Skin of body (tissue), 2 donors: ENCODE results near the gene BCL7A. TPM values are rescaled to one million over a fixed set of nuclear protein-coding genes. Genes with fewer than 3 reads are reported as not detected.
"Not testable (repeated sequence)": the region's sequence is repeated elsewhere in the genome, so short reads cannot be mapped to it uniquely, and the experiment has no call there.

Experiments used
- DNase-seq: peaks from one replicate; lab custom pipeline; 2025; lab: John Stamatoyannopoulos, UW
- total RNA-seq: library from RNA; depleted of rRNA; stranded (reverse); fragments of >200 nt; gene quantifications from one replicate; pipeline ENCODE4 v1.2.3, GENCODE V29; 2014

The BCL7A gene
- total RNA-seq, 1 donor from 2014 or later: 12.9 TPM

GRCh38 chr12:122093098-122093883, 71.6 kb downstream of the BCL7A start:
- DNase-seq: no peak

DNA sequence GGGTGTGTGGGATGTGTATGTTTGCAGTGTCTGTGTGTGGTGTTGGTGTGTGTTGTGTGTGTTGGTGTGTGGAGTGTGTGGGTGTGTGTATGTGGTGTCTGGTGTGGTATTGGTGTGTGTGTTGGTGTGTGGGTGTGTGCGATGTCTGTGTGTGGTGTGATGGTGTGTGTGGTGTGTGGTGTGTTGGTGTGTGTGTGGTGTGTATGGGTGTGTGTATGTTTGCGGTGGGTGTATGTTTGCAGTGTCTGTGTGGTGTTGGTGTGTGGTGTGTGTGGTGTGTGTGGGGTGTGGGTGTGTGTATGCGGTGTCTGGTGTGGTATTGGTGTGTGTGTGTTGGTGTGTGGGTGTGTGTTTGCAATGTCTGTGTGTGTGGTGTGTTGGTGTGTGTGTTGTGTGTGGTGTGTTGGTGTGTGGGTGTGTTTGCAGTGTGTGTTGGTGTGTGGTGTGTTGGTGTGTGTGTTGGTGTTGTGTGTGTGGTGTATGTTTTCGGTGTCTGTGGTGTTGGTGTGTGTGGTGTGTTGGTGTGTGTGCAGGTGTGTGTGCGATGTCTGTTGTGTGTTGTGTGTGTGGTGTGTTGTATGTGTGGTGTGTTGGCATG, 72.6 kb downstream of the BCL7A start:
- no peak for DNase-seq

GRCh38 chr12:122094735-122095631, 73.3 kb downstream of the BCL7A start:
- no peak for DNase-seq

- no peak for DNase-seq
These were observed 74.3 kb downstream of the BCL7A start for GRCh38 chr12:122096014-122096413.

- peak; percentile 37 for DNase-seq
These were observed 75.0 kb downstream of the BCL7A start for GRCh38 chr12:122096591-122097149.

GRCh38 chr12:122097584-122097926, 75.9 kb downstream of the BCL7A start:
- DNase-seq: no peak

- peak; percentile 11 for DNase-seq
These were observed 76.5 kb downstream of the BCL7A start for GRCh38 chr12:122097927-122098756.

DNA sequence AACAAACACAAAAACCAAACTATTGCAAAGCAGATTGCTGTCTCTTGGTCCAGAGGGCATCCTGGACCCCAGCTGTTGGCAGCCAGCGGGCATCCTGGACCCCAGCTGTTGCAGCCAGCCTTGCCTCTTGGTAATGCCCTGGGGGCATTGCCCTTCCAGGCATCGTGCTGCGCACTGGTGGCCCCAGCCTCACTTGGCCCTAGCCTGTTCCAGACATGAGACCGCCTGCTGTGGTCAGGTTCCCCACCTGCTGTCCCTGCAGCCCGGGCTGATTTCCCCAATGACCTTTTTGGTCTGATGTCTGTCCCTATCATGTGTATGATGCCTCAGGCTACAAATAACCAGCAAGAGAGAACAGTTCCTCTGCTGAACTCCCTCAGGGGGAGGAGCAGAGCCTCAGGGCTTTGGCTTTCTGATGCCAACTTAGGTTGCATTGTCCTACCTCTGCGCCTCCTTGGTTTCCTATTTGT, 77.6 kb downstream of the BCL7A start:
- DNase-seq: no peak

- no peak for DNase-seq
These were observed 78.2 kb downstream of the BCL7A start for GRCh38 chr12:122099856-122100255.

GRCh38 chr12:122100568-122100967, 78.9 kb downstream of the BCL7A start:
- no peak for DNase-seq

GRCh38 chr12:122102331-122102730, 80.6 kb downstream of the BCL7A start:
- peak; percentile 37 for DNase-seq

GRCh38 chr12:122104844-122105243, 83.2 kb downstream of the BCL7A start:
- DNase-seq: no peak

GRCh38 chr12:122105496-122105895, 83.8 kb downstream of the BCL7A start:
- not testable (repeated sequence) for DNase-seq

DNA sequence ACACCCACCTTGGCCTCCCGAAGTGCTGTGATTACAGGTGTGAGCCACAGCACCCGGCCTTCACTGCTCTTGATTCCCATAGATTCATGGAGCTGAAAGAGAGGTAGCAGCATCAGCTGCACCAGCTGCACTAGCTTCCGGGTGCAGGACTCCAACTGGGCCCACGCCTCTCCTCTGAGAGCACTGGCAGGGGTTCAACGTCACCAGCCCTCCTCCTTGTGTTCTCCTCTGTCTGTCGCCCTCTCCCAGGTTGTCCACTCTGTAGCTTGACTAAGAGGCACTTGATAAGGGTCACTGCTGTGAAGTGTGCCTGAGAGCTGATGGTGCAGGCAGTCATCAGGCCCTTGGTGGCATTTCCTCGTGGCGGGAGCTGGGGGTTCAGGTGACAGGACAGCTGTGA, 85.2 kb downstream of the BCL7A start:
- DNase-seq: no peak

DNA sequence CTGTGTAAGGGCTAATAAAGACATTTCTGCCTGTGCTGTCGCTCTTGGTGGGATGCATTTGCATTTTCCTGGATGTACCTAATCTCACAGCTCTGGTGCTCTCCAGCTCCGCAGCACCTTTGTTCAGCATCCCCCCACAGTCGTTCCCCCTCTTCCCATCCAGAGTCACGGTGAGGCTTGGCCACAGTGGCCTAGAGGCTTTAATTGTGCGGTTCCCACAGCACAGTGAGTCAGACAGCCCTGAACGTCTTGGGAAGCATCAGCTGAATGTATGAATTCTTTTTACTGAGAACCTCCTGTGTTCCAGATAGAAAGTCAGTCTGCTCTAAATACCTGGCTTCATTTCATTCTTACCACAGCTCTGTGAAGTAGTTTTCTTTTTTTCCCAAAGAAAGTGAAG, 85.6 kb downstream of the BCL7A start:
- DNase-seq: no peak

GRCh38 chr12:122111089-122111641, 89.5 kb downstream of the BCL7A start:
- DNase-seq: no peak
